Endothelial cell of umbilical vein (primary cell): ENCODE results near the gene NUDT22. TPM values are rescaled to one million over a fixed set of nuclear protein-coding genes. Genes with fewer than 3 reads are reported as not detected.

Experiments
- BruUV-seq: library from RNA; stranded (reverse); fragments of 400-500 nt; replicated peaks from 2 replicates; lab custom pipeline; 2021; lab: Mats Ljungman, UMichigan
- CTCF ChIA-PET: fragments of 300-600, 350-600 bp; sonication (Branson Sonifier 250); formaldehyde crosslinking; loops from one replicate; lab custom pipeline; 2021; ENCODE audit warnings: antibody characterized with exemption, inconsistent platforms; lab: Charles Lee
- POLR2A ChIA-PET: fragments of 300-600, 350-600 bp; sonication (Branson Sonifier 250); formaldehyde crosslinking; loops from one replicate; lab custom pipeline; 2021; ENCODE audit warnings: antibody characterized with exemption, inconsistent platforms; lab: Charles Lee
- DNase-seq: peaks from one replicate; pipeline ENCODE4 v3.0.0-alpha.2; 2011; ENCODE audit warnings: low read depth, low spot score
- FAIRE-seq: peaks from 2 replicates; lab custom pipeline; 2011; peaks lifted over from hg19 to GRCh38; lab: Jason Lieb, UNC
- H2AFZ ChIP-seq: 2 replicates; pipeline ENCODE4 v1.6.0; 2012; ENCODE audit warnings: low read depth, low read length, control low read depth, inconsistent platforms
- H3K27ac ChIP-seq: 2 replicates; pipeline ENCODE4 v1.5.1; 2011; ENCODE audit warnings: low read depth, mild to moderate bottlenecking, control low read depth, low read length, moderate library complexity; ENCODE audit not compliant: insufficient read depth
- H3K27me3 ChIP-seq, 2 experiments: 2 replicates each; pipeline versions ENCODE4 v1.6.0 to v1.6.1; 2011; ENCODE audit warnings: low read length in 2 of 2, mixed read lengths in 1 of 2; ENCODE audit not compliant: control insufficient read depth in 2 of 2, insufficient read depth in 2 of 2
- H3K36me3 ChIP-seq, 2 experiments: 2 replicates in 1 of 2; 3 replicates in 1 of 2; pipeline ENCODE4 v1.5.1; 2011; ENCODE audit warnings: low read length in 2 of 2, mild to moderate bottlenecking in 1 of 2, moderate library complexity in 1 of 2; ENCODE audit not compliant: control insufficient read depth in 2 of 2, insufficient read depth in 2 of 2; ENCODE audit errors: extremely low read depth in 1 of 2
- H3K4me1 ChIP-seq: 3 replicates; pipeline ENCODE4 v1.5.1; 2011; ENCODE audit warnings: mild to moderate bottlenecking, low read length; ENCODE audit not compliant: control insufficient read depth, insufficient read depth; ENCODE audit errors: extremely low read depth
- H3K4me2 ChIP-seq: 2 replicates; pipeline ENCODE4 v1.6.1; 2011; ENCODE audit warnings: low read length, control low read depth, mixed read lengths; ENCODE audit not compliant: insufficient read depth
- H3K4me3 ChIP-seq, 3 experiments: fragments of 200-600 bp in 1 of 3; sonication (generic), shearing (Covaris generic) in 1 of 3; replicated peaks in 1 of 3; 2 replicates each; pipeline ENCODE4 v1.5.1; 2011 to 2016; ENCODE audit warnings: control low read depth in 3 of 3, low read length in 3 of 3, mild to moderate bottlenecking in 2 of 3, inconsistent platforms in 1 of 3, low read depth in 1 of 3, moderate library complexity in 1 of 3; ENCODE audit not compliant: insufficient read depth in 1 of 3
- H3K79me2 ChIP-seq: 2 replicates; pipeline ENCODE4 v1.6.0; 2012; ENCODE audit warnings: low read length, inconsistent platforms; ENCODE audit not compliant: control insufficient read depth, insufficient read depth
- H3K9ac ChIP-seq: replicated peaks from 2 replicates; pipeline ENCODE3; 2011; ENCODE audit warnings: low read length, control low read depth; ENCODE audit not compliant: insufficient read depth; ENCODE audit errors: extremely low read depth
- H3K9me1 ChIP-seq: replicated peaks from 3 replicates; pipeline ENCODE4 v1.6.0; 2011; ENCODE audit warnings: mild to moderate bottlenecking, low read length; ENCODE audit not compliant: control insufficient read depth, insufficient read depth; ENCODE audit errors: extremely low read depth
- H3K9me3 ChIP-seq: replicated peaks from 2 replicates; pipeline ENCODE4 v1.5.1; 2012; ENCODE audit warnings: low read length, inconsistent platforms; ENCODE audit not compliant: control insufficient read depth, insufficient read depth
- H4K20me1 ChIP-seq: replicated peaks from 2 replicates; pipeline ENCODE3; 2011; ENCODE audit warnings: mild to moderate bottlenecking, low read length; ENCODE audit not compliant: control insufficient read depth, insufficient read depth; ENCODE audit errors: extremely low read depth
- CTCF ChIP-seq, 2 donors: IDR thresholded peaks; 1 replicate in 1 of 2; 2 replicates in 1 of 2; pipeline ENCODE4 v1.5.1; 2011; ENCODE audit warnings: low read length in 2 of 2, mild to moderate bottlenecking in 2 of 2, moderate library complexity in 2 of 2, control low read depth in 1 of 2, inconsistent platforms in 1 of 2, low read depth in 1 of 2; ENCODE audit not compliant: insufficient read depth in 1 of 2; ENCODE audit errors: extremely low read depth in 1 of 2
- EZH2 ChIP-seq: IDR thresholded peaks from 2 replicates; pipeline ENCODE4 v1.6.1; 2012; ENCODE audit warnings: borderline replicate concordance, low read depth, mild to moderate bottlenecking, moderate library complexity, low read length, inconsistent platforms; ENCODE audit not compliant: severe bottlenecking
- FOS ChIP-seq: IDR thresholded peaks from 2 replicates; pipeline ENCODE4 v1.6.1; 2011; ENCODE audit warnings: mild to moderate bottlenecking, low read length, moderate library complexity, borderline replicate concordance; ENCODE audit not compliant: insufficient read depth
- GATA2 ChIP-seq: IDR thresholded peaks from 2 replicates; pipeline ENCODE4 v1.7.0; 2011; ENCODE audit warnings: low read depth, mild to moderate bottlenecking, moderate library complexity, mixed read lengths, low read length; ENCODE audit not compliant: insufficient read length, insufficient read depth
- JUN ChIP-seq: IDR thresholded peaks from 2 replicates; pipeline ENCODE4 v1.6.1; 2011; ENCODE audit warnings: borderline replicate concordance, low read depth; ENCODE audit not compliant: insufficient read length, insufficient read depth
- MAX ChIP-seq: IDR thresholded peaks from 2 replicates; pipeline ENCODE4 v1.6.1; 2011; ENCODE audit not compliant: insufficient read depth, insufficient read length
- MYC ChIP-seq: IDR thresholded peaks from one replicate; pipeline ENCODE4 v1.6.1; 2011; ENCODE audit warnings: mild to moderate bottlenecking, low read depth, low read length
- POLR2A ChIP-seq: IDR thresholded peaks from 2 replicates; pipeline ENCODE4 v1.6.1; 2012; ENCODE audit warnings: low read depth, mild to moderate bottlenecking, control low read depth, low read length
- POLR2AphosphoS5 ChIP-seq: IDR thresholded peaks from 2 replicates; pipeline ENCODE4 v1.6.1; 2012; ENCODE audit warnings: low read depth, mild to moderate bottlenecking, control low read depth, low read length, moderate library complexity; ENCODE audit not compliant: insufficient read depth
- dilution Hi-C: fragments of 300-500 bp; cut with MboI; formaldehyde crosslinking; loops from one replicate; pipeline ENCODE4 v1.15.0; 2019; ENCODE audit warnings: low sequenced_read_pairs; ENCODE audit not compliant: extremely low pct_ligation_motif_present
- intact Hi-C: fragments of 100-400 bp; cut with micrococcal nuclease; formaldehyde crosslinking; loops from one replicate; pipeline ENCODE4 v1.10.0; 2022
- polyA plus RNA-seq, 4 experiments: library from polyadenylated mRNA; depleted of rRNA in 3 of 4; stranded (reverse) in 3 of 4; unstranded in 1 of 4; fragments of >200 nt; gene quantifications; 2 replicates each; pipeline versions ENCODE4 v1.2.1 to v1.2.3, GENCODE V29; 2011 to 2012; ENCODE audit warnings: missing spikeins in 1 of 4
- total RNA-seq: library from RNA; stranded (reverse); gene quantifications from 2 replicates; pipeline ENCODE4 v1.2.3, GENCODE V29; 2021

The NUDT22 gene
- total and polyA plus RNA-seq, 2 donors (not counting 3 experiments of a cell fraction or from before 2014, with no cell fraction given), result 37.8 to 54.8 TPM

- TF ChIP-seq POLR2AphosphoS5 (no peak), CTCF (IDR thresholded peaks at IDR 0.05; ENCODE audit: extremely low read depth in 1 of 2, insufficient read depth in 1 of 2, low read depth in 1 of 2, low read length in 2 of 2) (no peak), JUN (no peak), MAX (no peak), MYC (no peak), EZH2 (no peak), POLR2A (no peak), GATA2 (no peak), FOS (no peak)
- ChIA-PET POLR2A (no interaction called here), CTCF (interaction anchor here (0.9 to 4.4 kb wide), 2 partner anchors 22 to 26 kb away, joined by 3 to 20 read pairs; partner anchors contain the start of gene CATSPERZ)
- dilution Hi-C loops, result no loop called here
- DNase-seq, result no peak
- Histone ChIP-seq H3K4me1 (peaks cover under 1% of the 10 kb centered on the region), H4K20me1 (no peaks in the 10 kb centered on the region), H3K27me3 (no peaks in the 10 kb centered on the region), H3K9ac (no peak overlapping the region), H3K27ac (no peak overlapping the region), H2AFZ (no peak overlapping the region), H3K36me3 (peaks cover 2 to 20% of the 10 kb centered on the region in 2 experiments), H3K4me2 (no peak overlapping the region), H3K79me2 (peaks cover 2% of the 10 kb centered on the region), H3K9me3 (no peaks in the 10 kb centered on the region), H3K9me1 (no peaks in the 10 kb centered on the region), H3K4me3 (no peak overlapping the region)
- no peak for FAIRE-seq
- intact Hi-C loops, result no loop called here
- no TSS peak for BruUV-seq
Observed at GRCh38 chr11:64278576-64279190, 52.6 kb downstream of the NUDT22 start.

Other genes starting within 250 kb of the NUDT22 start
- 80.0 and 81.9 TPM in 2 replicates for gene OTUB1, start 239.8 kb upstream of the NUDT22 start, total RNA-seq
- gene OTUB1, start 239.8 kb upstream of the NUDT22 start, polyA plus RNA-seq, result 256 and 316 TPM in 2 replicates
- gene FLRT1, start 190.3 kb upstream of the NUDT22 start, total RNA-seq, result not detected in 2 replicates
- gene FLRT1, start 190.3 kb upstream of the NUDT22 start, polyA plus RNA-seq, result not detected in 2 replicates
- gene MACROD1, start 60.2 kb upstream of the NUDT22 start, total RNA-seq, result 16.2 and 16.6 TPM in 2 replicates
- 11.0 and 16.9 TPM in 2 replicates for gene MACROD1, start 60.2 kb upstream of the NUDT22 start, polyA plus RNA-seq
- 223 and 226 TPM in 2 replicates for gene STIP1, start 40.1 kb upstream of the NUDT22 start, total RNA-seq
- 91.9 and 117 TPM in 2 replicates for gene STIP1, start 40.1 kb upstream of the NUDT22 start, polyA plus RNA-seq
- 63.4 and 64.4 TPM in 2 replicates for gene FERMT3, start 19.6 kb upstream of the NUDT22 start, total RNA-seq
- 100 and 111 TPM in 2 replicates for gene FERMT3, start 19.6 kb upstream of the NUDT22 start, polyA plus RNA-seq
- gene TRPT1, start 88 bp upstream of the NUDT22 start, total RNA-seq, result 26.2 and 28.0 TPM in 2 replicates
- gene TRPT1, start 88 bp upstream of the NUDT22 start, polyA plus RNA-seq, result 56.6 and 69.5 TPM in 2 replicates
- 23.5 and 24.4 TPM in 2 replicates for gene DNAJC4, start 4.3 kb downstream of the NUDT22 start, total RNA-seq
- gene DNAJC4, start 4.3 kb downstream of the NUDT22 start, polyA plus RNA-seq, result 41.2 and 64.6 TPM in 2 replicates
- 89.6 and 98.1 TPM in 2 replicates for gene VEGFB, start 8.3 kb downstream of the NUDT22 start, total RNA-seq
- gene VEGFB, start 8.3 kb downstream of the NUDT22 start, polyA plus RNA-seq, result 18.3 and 19.3 TPM in 2 replicates
- 48.4 and 48.5 TPM in 2 replicates for gene FKBP2, start 14.8 kb downstream of the NUDT22 start, total RNA-seq
- gene FKBP2, start 14.8 kb downstream of the NUDT22 start, polyA plus RNA-seq, result 63.1 and 74.4 TPM in 2 replicates
- gene PPP1R14B, start 20.7 kb downstream of the NUDT22 start, total RNA-seq, result 431 TPM in 2 replicates
- 308 and 320 TPM in 2 replicates for gene PPP1R14B, start 20.7 kb downstream of the NUDT22 start, polyA plus RNA-seq
- gene PLCB3, start 25.3 kb downstream of the NUDT22 start, total RNA-seq, result 60.4 and 61.1 TPM in 2 replicates
- 32.3 and 33.3 TPM in 2 replicates for gene PLCB3, start 25.3 kb downstream of the NUDT22 start, polyA plus RNA-seq
- gene BAD, start 58.4 kb downstream of the NUDT22 start, total RNA-seq, result 61.6 and 65.3 TPM in 2 replicates
- 88.0 and 100 TPM in 2 replicates for gene BAD, start 58.4 kb downstream of the NUDT22 start, polyA plus RNA-seq
- gene GPR137, start 59.6 kb downstream of the NUDT22 start, total RNA-seq, result 42.5 and 46.0 TPM in 2 replicates
- gene GPR137, start 59.6 kb downstream of the NUDT22 start, polyA plus RNA-seq, result 40.9 and 56.8 TPM in 2 replicates
- gene KCNK4, start 65.0 kb downstream of the NUDT22 start, total RNA-seq, result 0.44 TPM in 1 of 2 replicates, not detected in the other
- gene KCNK4, start 65.0 kb downstream of the NUDT22 start, polyA plus RNA-seq, result 0.06 and 0.19 TPM in 2 replicates
- gene CATSPERZ, start 74.1 kb downstream of the NUDT22 start, total RNA-seq, result not detected in 2 replicates
- 0.11 and 0.67 TPM in 2 replicates for gene CATSPERZ, start 74.1 kb downstream of the NUDT22 start, polyA plus RNA-seq
- gene ESRRA, start 79.2 kb downstream of the NUDT22 start, total RNA-seq, result 37.4 and 38.0 TPM in 2 replicates
- 17.2 and 18.8 TPM in 2 replicates for gene ESRRA, start 79.2 kb downstream of the NUDT22 start, polyA plus RNA-seq
- 187 and 195 TPM in 2 replicates for gene TRMT112, start 91.3 kb downstream of the NUDT22 start, total RNA-seq
- 396 and 575 TPM in 2 replicates for gene TRMT112, start 91.3 kb downstream of the NUDT22 start, polyA plus RNA-seq
- 199 and 202 TPM in 2 replicates for gene PRDX5, start 91.8 kb downstream of the NUDT22 start, total RNA-seq
- 647 and 709 TPM in 2 replicates for gene PRDX5, start 91.8 kb downstream of the NUDT22 start, polyA plus RNA-seq
- 1.8 TPM in 2 replicates for gene CCDC88B, start 113.9 kb downstream of the NUDT22 start, total RNA-seq
- 2.7 and 3.7 TPM in 2 replicates for gene CCDC88B, start 113.9 kb downstream of the NUDT22 start, polyA plus RNA-seq
- 41.8 and 44.1 TPM in 2 replicates for gene RPS6KA4, start 132.9 kb downstream of the NUDT22 start, total RNA-seq
- 26.5 and 29.2 TPM in 2 replicates for gene RPS6KA4, start 132.9 kb downstream of the NUDT22 start, polyA plus RNA-seq